HepG2 (cell line): ENCODE measurements around the gene RAPGEF2. TPM values are rescaled to one million over a fixed set of nuclear protein-coding genes. Genes with fewer than 3 reads are reported as not detected.
A peak's percentile ranks its signal among the peaks of the same experiment; 100 is the strongest.

Source experiments
- ATAC-seq: fragments of 200-7000 bp; cut with Tn5 transposase; 3 replicates; pipeline ENCODE4 v1.9.1; 2020; ENCODE audit warnings: mild to moderate bottlenecking, moderate library complexity
- BruUV-seq: library from RNA; stranded (reverse); fragments of 400-500 nt; replicated peaks from 2 replicates; lab custom pipeline; 2021; lab: Mats Ljungman, UMichigan
- CTCF ChIA-PET: fragments of 300-600 bp; formaldehyde crosslinking; extraction: SDS; loops from one replicate; lab custom pipeline; 2021; ENCODE audit warnings: low total read pairs, inconsistent platforms, low intra/inter-chr PET ratio; lab: Yijun Ruan, JAX
- POLR2A ChIA-PET: fragments of 350-600 bp; sonication (Branson Sonifier 250); formaldehyde crosslinking; loops from one replicate; lab custom pipeline; 2020; ENCODE audit warnings: antibody characterized with exemption, inconsistent platforms; lab: Yijun Ruan, JAX
- DNase-seq: peaks from one replicate; pipeline ENCODE4 v3.0.0-alpha.2; 2015; ENCODE audit warnings: low spot score
- FAIRE-seq: peaks from 3 replicates; lab custom pipeline; 2011; peaks lifted over from hg19 to GRCh38; lab: Jason Lieb, UNC
- H2AFZ ChIP-seq: one replicate; pipeline ENCODE4 v1.6.1; 2011; ENCODE audit warnings: low read length, inconsistent platforms
- H3K27ac ChIP-seq: fragments of 300-600 bp; 3 replicates; pipeline ENCODE4 v1.8.0; 2011; ENCODE audit warnings: mixed run types, mild to moderate bottlenecking, mixed read lengths, low read length, inconsistent platforms; ENCODE audit not compliant: insufficient read depth; ENCODE audit errors: extremely low read length
- H3K27me3 ChIP-seq, 2 experiments: fragments of 200-600 bp in 1 of 2; 2 replicates in 1 of 2; 3 replicates in 1 of 2; pipeline versions ENCODE4 v1.6.0 to v1.8.0; 2011; ENCODE audit warnings: low read length in 2 of 2, mild to moderate bottlenecking in 2 of 2, moderate library complexity in 2 of 2, inconsistent platforms in 1 of 2; ENCODE audit not compliant: insufficient read depth in 2 of 2, control insufficient read depth in 1 of 2
- H3K36me3 ChIP-seq, 2 experiments: fragments of 200-600 bp in 1 of 2; replicated peaks in 1 of 2; 2 replicates in 1 of 2; 3 replicates in 1 of 2; pipeline versions ENCODE4 v1.5.1 to v1.8.0; 2011; ENCODE audit warnings: low read length in 2 of 2, inconsistent platforms in 1 of 2; ENCODE audit not compliant: insufficient read depth in 2 of 2, control insufficient read depth in 1 of 2
- H3K4me1 ChIP-seq: 2 replicates; pipeline ENCODE4 v1.5.1; 2012; ENCODE audit warnings: low read length, inconsistent platforms; ENCODE audit not compliant: insufficient read depth
- H3K4me2 ChIP-seq: 2 replicates; pipeline ENCODE4 v1.6.0; 2011; ENCODE audit warnings: low read depth, low read length, inconsistent platforms
- H3K4me3 ChIP-seq, 3 experiments: fragments of 200-600 bp in 1 of 3; sonication (generic), shearing (Covaris generic) in 1 of 3; replicated peaks in 1 of 3; 2 replicates each; pipeline ENCODE4 v1.5.1; 2011 to 2016; ENCODE audit warnings: low read length in 3 of 3, inconsistent platforms in 2 of 3, low read depth in 2 of 3, mild to moderate bottlenecking in 2 of 3, control low read depth in 1 of 3, mixed read lengths in 1 of 3; ENCODE audit not compliant: insufficient read depth in 1 of 3
- H3K79me2 ChIP-seq: one replicate; pipeline ENCODE4 v1.6.1; 2011; ENCODE audit warnings: low read length, inconsistent platforms; ENCODE audit not compliant: insufficient read depth
- H3K9ac ChIP-seq: 2 replicates; pipeline ENCODE4 v1.6.0; 2011; ENCODE audit warnings: mild to moderate bottlenecking, low read depth, low read length, inconsistent platforms; ENCODE audit not compliant: insufficient read depth
- H3K9me3 ChIP-seq: 2 replicates; pipeline ENCODE4 v1.5.1; 2012; ENCODE audit warnings: mild to moderate bottlenecking, low read length
- H4K20me1 ChIP-seq: 2 replicates; pipeline ENCODE4 v1.6.0; 2011; ENCODE audit warnings: inconsistent platforms, mild to moderate bottlenecking, low read length, moderate library complexity; ENCODE audit not compliant: insufficient read depth
- ARID5B ChIP-seq: IDR thresholded peaks from 2 replicates; pipeline ENCODE4 v1.4.0; 2020; ENCODE audit warnings: mild to moderate bottlenecking, missing genetic modification reagents
- CBFB ChIP-seq: sonication (generic); formaldehyde crosslinking; IDR thresholded peaks from 2 replicates; pipeline ENCODE4 v1.4.0; 2020; ENCODE audit warnings: missing genetic modification reagents
- CREM ChIP-seq, 2 experiments: sonication (generic) in 1 of 2; formaldehyde crosslinking in 1 of 2; IDR thresholded peaks; 2 replicates each; pipeline versions ENCODE4 v1.4.0 to v1.6.1; 2016 to 2020; ENCODE audit warnings: antibody characterized with exemption in 1 of 2, mild to moderate bottlenecking in 1 of 2, missing genetic modification reagents in 1 of 2
- EP300 ChIP-seq, 3 experiments: sonication (generic) in 1 of 3; formaldehyde crosslinking in 1 of 3; IDR thresholded peaks; 2 replicates each; pipeline versions ENCODE4 v1.5.1 to v1.6.1; 2011 to 2020; ENCODE audit warnings: low read depth in 2 of 3, low read length in 2 of 3, borderline replicate concordance in 1 of 3, improper control_type of control experiment in 1 of 3, mild to moderate bottlenecking in 1 of 3, missing genetic modification reagents in 1 of 3, moderate library complexity in 1 of 3
- FOXJ3 ChIP-seq: sonication (generic); formaldehyde crosslinking; IDR thresholded peaks from 2 replicates; pipeline ENCODE4 v1.4.0; 2020; ENCODE audit warnings: missing genetic modification reagents, mild to moderate bottlenecking, borderline replicate concordance
- HDAC2 ChIP-seq: sonication (generic); formaldehyde crosslinking; IDR thresholded peaks from 2 replicates; pipeline ENCODE4 v1.4.0; 2020; ENCODE audit warnings: missing genetic modification reagents
- ISX ChIP-seq: sonication (generic); formaldehyde crosslinking; conservative IDR thresholded peaks from 2 replicates; pipeline ENCODE4 v1.5.0; 2020; ENCODE audit warnings: missing genetic modification reagents
- PCBP1 ChIP-seq: fragments of 200-400 bp; formaldehyde crosslinking; IDR thresholded peaks from 2 replicates; pipeline ENCODE4 v1.6.1; 2017; ENCODE audit warnings: mild to moderate bottlenecking, low read depth, low read length, borderline replicate concordance
- PHF21A ChIP-seq: sonication (generic); formaldehyde crosslinking; IDR thresholded peaks from 2 replicates; pipeline ENCODE4 v1.5.0; 2020; ENCODE audit warnings: mild to moderate bottlenecking, missing genetic modification reagents
- RFX1 ChIP-seq: fragments of 450-650 bp; IDR thresholded peaks from 2 replicates; pipeline ENCODE4 v1.6.1; 2017
- SMAD3 ChIP-seq: sonication (generic); formaldehyde crosslinking; IDR thresholded peaks from 2 replicates; pipeline ENCODE4 v1.4.0; 2020; ENCODE audit warnings: missing genetic modification reagents
- SOX13 ChIP-seq, 3 experiments: fragments of 450-650 bp in 1 of 3; sonication (generic) in 1 of 3; formaldehyde crosslinking in 1 of 3; IDR thresholded peaks in 2 of 3; conservative IDR thresholded peaks in 1 of 3; 2 replicates each; pipeline versions ENCODE4 v1.5.0 to v1.6.1; 2016 to 2020; ENCODE audit warnings: antibody characterized with exemption in 1 of 3, mild to moderate bottlenecking in 1 of 3, missing compliant biosample characterization in 1 of 3, missing genetic modification reagents in 1 of 3, moderate library complexity in 1 of 3
- U2AF2 ChIP-seq: fragments of 200-400 bp; formaldehyde crosslinking; IDR thresholded peaks from 2 replicates; pipeline ENCODE4 v1.6.1; 2017; ENCODE audit warnings: low read depth, mild to moderate bottlenecking, low read length
- UBTF ChIP-seq: sonication (generic); formaldehyde crosslinking; IDR thresholded peaks from 2 replicates; pipeline ENCODE4 v1.4.0; 2020; ENCODE audit warnings: mild to moderate bottlenecking, missing genetic modification reagents
- WGBS: methylation state at CpG from one replicate; pipeline ENCODE4 v1.1.6; 2017; ENCODE audit warnings: low lambda C conversion rate; 5-methylcytosine and 5-hydroxymethylcytosine counted together
- in situ Hi-C: cut with HindIII; loops from 2 replicates; pipeline ENCODE4 v1.10.0; 2017; ENCODE audit warnings: low pct_unique_long_range_greater_than_20kb; ENCODE audit not compliant: extremely low pct_ligation_motif_present
- intact Hi-C: fragments of 100-400 bp; cut with micrococcal nuclease; formaldehyde crosslinking; loops from one replicate; pipeline ENCODE4 v1.10.0; 2022; ENCODE audit not compliant: unreplicated experiment
- polyA plus RNA-seq, 8 experiments: library from polyadenylated mRNA; depleted of rRNA in 3 of 8; stranded (reverse) in 7 of 8; unstranded in 1 of 8; fragments of >200 nt; fragmentation: Illumina TruSeq in 4 of 8; extraction: Trizol in 4 of 8; gene quantifications; 2 replicates each; pipeline versions ENCODE4 v1.2.1 to v1.2.3, GENCODE V29; 2011 to 2016; ENCODE audit warnings: low read depth in 4 of 8, missing spikeins in 1 of 8, mixed read lengths in 1 of 8; ENCODE audit not compliant: insufficient read depth in 1 of 8
- total RNA-seq, 5 experiments: library from RNA; depleted of rRNA; stranded (reverse); fragments of >200 nt; fragmentation: Illumina TruSeq; extraction: Trizol; gene quantifications; 2 replicates each; pipeline ENCODE4 v1.2.3, GENCODE V29; 2016; ENCODE audit warnings: low read depth in 1 of 5

Gene RAPGEF2
- total and polyA plus RNA-seq, 2 of the 13 experiments (the other 11 are each of a cell fraction or from before 2014, with no cell fraction given): 19.2 to 23.0 TPM

GRCh38 chr4:159104694-159105414 is 2.0 kb downstream of the RAPGEF2 start (continued):
- TF ChIP-seq FOXJ3 (peak; percentile 69; the same call in 1 of the 2 replicates), U2AF2 (no peak), ISX (CRISPR knock-in tag) (no peak), EP300 (IDR thresholded peaks at IDR 0.05; ENCODE audit: low read depth in 2 of 2, low read length in 2 of 2) (peak in 1 of 2 experiments; percentile 42; a peak in 1 of 4 replicates), EP300 (CRISPR knock-in tag; IDR thresholded peaks at IDR 0.05; ENCODE audit: borderline replicate concordance) (no peak), RFX1 (no peak), HDAC2 (CRISPR knock-in tag) (peak; percentile 34), PHF21A (CRISPR knock-in tag) (peak; percentile 42; the same call in 1 of the 2 replicates), SMAD3 (CRISPR knock-in tag) (0 out of 2 replicates have a peak, but pooled peaks have one; percentile 30), UBTF (CRISPR knock-in tag) (no peak)

- peak overlapping the region; percentile 73; the same call in 1 of the 2 replicates for H3K9ac ChIP-seq
- H4K20me1 ChIP-seq: peaks cover 10% of the 10 kb centered on the region; the same call in 1 of the 2 replicates
- BruUV-seq: TSS peak; percentile 42
- H3K4me1 ChIP-seq: peaks cover 54% of the 10 kb centered on the region
- peaks cover 66% of the 10 kb centered on the region for H3K79me2 ChIP-seq
- CTCF ChIA-PET: no interaction called here
- no peaks in the 10 kb centered on the region for H3K9me3 ChIP-seq
- no peaks in the 10 kb centered on the region; a peak in 1 of 5 replicates for H3K27me3 ChIP-seq
- ATAC-seq: no peak
- peak overlapping the region; percentile 67 for H3K27ac ChIP-seq
- WGBS: 10% methylated on average over 4 of the region's 4 CpGs
- intact Hi-C loops (loop anchor here (10.0 kb wide), 2 partner anchors 201 to 381 kb away; partner anchors contain the start of gene PPID), in situ Hi-C loops (loop anchor here (10.0 kb wide), 1 partner anchor 69 kb away; no protein-coding TSS in a partner anchor)
- no peaks in the 10 kb centered on the region for H3K36me3 ChIP-seq
- FAIRE-seq: no peak
- peak overlapping the region; percentile 93 to 99 (median 96) for H3K4me3 ChIP-seq
- POLR2A ChIA-PET: no interaction called here
- H3K4me2 ChIP-seq: peak overlapping the region; percentile 83
- no peak overlapping the region for H2AFZ ChIP-seq
- peak; percentile 59 for DNase-seq
- no peak for TF ChIP-seq CBFB
- 0 out of 2 replicates have a peak, but pooled peaks have one; percentile 26 for TF ChIP-seq ARID5B
- no peak for TF ChIP-seq SOX13 (IDR thresholded peaks at IDR 0.05)
- TF ChIP-seq SOX13 (CRISPR knock-in tag; conservative IDR thresholded peaks at IDR 0.05 in 1 of 2, IDR thresholded peaks at IDR 0.05 in 1 of 2): peak in 1 of 2 experiments; percentile 35; a peak in 1 of 4 replicates
- TF ChIP-seq CREM (IDR thresholded peaks at IDR 0.05): 0 out of 2 replicates have a peak, but pooled peaks have one; percentile 13
- TF ChIP-seq CREM (CRISPR knock-in tag; IDR thresholded peaks at IDR 0.05): no peak
- TF ChIP-seq HDAC2 (CRISPR knock-in tag): peak; percentile 58; the same call in 1 of the 2 replicates
- no peak for TF ChIP-seq PCBP1
Measured at GRCh38 chr4:159105761-159106243, 2.9 kb downstream of the RAPGEF2 start.
